NCI-H2196 (cell line): ENCODE results near the gene LPCAT2.

Experiments used
- DNase-seq: peaks from one replicate; lab custom pipeline; 2025; ENCODE audit not compliant: unreplicated experiment; lab: John Stamatoyannopoulos, UW

Gene LPCAT2, protein sequence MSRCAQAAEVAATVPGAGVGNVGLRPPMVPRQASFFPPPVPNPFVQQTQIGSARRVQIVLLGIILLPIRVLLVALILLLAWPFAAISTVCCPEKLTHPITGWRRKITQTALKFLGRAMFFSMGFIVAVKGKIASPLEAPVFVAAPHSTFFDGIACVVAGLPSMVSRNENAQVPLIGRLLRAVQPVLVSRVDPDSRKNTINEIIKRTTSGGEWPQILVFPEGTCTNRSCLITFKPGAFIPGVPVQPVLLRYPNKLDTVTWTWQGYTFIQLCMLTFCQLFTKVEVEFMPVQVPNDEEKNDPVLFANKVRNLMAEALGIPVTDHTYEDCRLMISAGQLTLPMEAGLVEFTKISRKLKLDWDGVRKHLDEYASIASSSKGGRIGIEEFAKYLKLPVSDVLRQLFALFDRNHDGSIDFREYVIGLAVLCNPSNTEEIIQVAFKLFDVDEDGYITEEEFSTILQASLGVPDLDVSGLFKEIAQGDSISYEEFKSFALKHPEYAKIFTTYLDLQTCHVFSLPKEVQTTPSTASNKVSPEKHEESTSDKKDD

DNA sequence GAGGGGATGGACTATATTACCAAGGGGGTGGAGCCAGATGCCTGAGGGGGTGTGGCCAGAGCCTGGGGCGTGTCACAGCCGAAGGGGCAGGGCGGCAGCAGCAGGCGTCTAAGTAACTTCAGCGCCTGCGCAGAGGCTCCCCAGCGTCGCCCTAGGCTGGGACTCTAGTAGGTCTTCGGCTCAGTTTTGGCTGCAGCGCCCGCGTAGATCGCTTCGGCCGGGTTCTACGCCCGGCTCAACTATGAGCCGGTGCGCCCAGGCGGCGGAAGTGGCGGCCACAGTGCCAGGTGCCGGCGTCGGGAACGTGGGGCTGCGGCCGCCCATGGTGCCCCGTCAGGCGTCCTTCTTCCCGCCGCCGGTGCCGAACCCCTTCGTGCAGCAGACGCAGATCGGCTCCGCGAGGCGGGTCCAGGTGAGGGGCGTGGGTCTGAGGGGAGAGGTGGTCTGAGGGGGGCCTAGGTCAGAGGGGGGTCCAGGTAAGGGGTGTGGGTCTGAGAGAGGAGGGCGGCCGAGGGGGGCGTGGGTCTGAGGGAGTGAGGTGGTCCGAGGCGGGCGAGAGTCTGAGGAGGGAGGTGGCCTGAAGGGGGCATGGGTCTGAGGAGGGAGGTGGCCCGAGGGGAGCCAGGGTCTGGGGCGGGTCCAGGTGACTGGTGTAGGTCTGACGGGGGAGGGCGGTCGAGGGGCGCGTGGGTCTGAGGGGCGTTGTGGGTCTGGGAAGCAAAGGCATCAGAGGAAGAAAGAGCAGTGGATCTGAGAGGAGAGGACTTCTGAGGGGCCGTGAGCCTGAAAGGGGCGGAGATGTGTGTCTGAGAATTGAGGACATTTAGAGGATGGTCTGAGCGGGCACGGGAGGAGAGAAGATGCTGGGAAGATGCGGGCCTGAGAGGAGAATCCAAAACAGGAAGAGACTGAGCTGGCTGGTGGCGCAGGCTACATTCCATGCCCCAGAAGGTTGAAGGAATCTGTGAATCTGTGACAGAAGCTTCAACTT, at the start of gene LPCAT2:
TSS of gene LPCAT2 (plus strand) at position 132 of the 991 bp plus-strand sequence. CDS start at position 242, 110 bp downstream.
- no peak for DNase-seq

DNA sequence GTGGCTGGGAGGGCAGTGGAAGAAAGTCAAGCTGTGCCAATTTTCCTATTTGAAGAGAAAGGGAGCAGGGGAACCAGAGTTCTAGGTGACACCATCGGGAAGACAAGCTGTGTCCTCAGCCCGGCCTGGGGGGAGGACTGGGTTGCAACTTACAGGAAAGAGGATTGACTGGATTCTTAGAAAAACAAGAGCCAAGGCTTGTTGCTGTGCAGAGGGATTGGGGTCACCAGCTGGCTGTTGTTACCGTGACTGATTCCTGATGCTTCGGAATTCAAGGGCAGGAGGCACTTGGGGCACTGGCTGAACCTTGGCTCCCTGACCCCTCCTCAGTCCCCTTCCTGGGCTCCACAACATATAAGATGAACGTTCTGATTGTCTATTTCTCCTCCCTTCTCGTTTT, 46.6 kb upstream of the LPCAT2 start:
- DNase-seq, result no peak

- DNase-seq, result no peak
Observed at GRCh38 chr16:55464375-55464774, 44.5 kb upstream of the LPCAT2 start.

GRCh38 chr16:55465077-55465896, 43.6 kb upstream of the LPCAT2 start:
- DNase-seq, result peak; percentile 59

DNA sequence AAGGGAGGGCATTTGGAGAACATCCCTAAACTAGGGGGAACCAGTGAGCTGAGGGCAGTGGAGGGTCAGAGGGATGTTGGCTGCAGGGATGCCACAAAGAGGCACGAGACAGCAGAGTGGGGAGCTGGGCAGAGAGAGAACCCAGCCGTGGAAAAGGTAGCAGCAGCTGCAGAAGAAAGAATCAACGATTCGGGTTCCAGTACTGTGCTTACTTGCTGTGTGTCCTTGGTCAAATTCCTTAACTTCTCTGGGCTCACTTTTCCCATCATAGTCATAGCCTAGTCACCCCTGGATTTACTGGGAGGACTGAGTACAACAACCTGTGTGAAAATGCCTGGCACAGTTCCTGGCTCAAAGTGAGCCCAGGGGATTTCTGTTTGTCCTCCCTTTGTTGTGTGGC, 42.7 kb upstream of the LPCAT2 start:
- DNase-seq, result no peak

- DNase-seq, result no peak
Observed at GRCh38 chr16:55467898-55468297, 41.0 kb upstream of the LPCAT2 start.

GRCh38 chr16:55468352-55468990, 40.4 kb upstream of the LPCAT2 start:
- DNase-seq, result no peak

DNA sequence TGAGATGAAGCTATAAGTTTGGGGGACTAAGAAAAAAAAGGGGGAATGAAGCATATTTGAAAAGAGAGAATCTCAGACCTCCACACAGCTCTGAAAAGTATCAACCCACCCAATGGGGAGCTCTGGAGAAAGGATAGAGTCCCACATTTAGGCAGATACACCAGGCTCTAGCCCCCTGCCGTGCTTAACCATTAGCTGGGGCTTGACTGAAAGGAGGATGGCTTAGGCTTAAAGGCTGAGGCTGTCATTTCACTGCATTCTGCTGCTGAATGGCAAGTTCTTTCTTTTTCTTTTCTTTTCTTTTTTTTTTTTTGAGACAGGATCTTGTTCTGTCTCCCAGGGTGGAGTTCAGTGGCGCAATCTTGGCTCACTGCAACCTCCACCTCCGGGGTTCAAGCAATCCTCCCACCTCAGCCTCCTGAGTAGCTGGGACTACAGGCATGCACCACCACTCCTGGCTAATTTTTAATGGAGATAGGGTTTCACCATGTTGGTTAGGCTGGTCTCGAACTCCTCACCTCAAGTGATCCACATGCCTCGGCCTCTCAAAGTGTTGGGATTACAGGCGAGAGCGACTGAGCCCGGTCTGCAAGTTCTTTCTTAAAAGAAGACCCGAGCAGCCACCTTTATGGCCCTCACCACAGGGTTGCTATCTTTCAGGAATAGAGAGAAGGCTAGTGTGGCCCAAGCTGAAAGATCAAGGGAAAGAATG, 38.9 kb upstream of the LPCAT2 start:
- no peak for DNase-seq

DNA sequence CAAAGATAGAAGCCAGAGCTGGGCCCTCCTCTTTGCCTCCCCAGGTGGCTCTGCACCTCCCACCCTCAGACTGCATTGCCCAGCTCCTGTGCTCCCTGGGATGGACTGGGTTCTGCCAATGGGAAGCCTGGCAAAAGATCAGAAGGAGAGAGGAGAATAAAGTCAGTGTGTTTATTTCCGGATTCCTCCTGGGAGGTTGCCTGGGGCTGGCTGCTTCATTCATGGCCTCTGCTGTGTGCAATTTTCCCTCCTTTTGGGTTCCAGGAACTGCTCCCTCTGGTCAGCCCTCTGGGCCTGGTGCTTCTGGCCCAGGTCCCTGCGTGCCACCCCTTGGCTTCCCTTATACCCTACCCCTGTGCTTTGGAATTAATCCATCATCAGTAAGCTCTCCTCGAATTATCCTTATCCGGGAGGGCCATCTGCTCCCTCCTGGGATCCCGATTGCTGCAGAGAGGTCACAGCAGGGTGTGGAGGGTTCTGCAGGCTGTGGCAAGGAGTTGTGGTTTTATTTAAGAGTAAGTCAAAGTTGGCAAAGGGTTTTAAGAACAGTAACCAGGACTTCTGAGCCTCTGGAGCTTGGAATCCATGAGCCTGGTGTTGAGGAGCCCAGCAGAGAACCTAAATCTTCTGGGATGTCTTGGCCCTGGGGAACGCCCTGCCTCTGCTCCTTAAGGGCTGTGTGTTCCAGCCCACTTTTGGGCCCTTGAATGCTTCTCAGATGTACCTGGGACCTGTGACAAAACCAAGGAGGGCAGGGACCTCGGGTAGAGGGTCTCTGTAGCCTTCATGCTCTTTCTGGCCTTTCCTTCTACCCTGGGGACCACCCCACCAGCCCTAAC, 38.1 kb upstream of the LPCAT2 start:
- DNase-seq, result no peak

DNA sequence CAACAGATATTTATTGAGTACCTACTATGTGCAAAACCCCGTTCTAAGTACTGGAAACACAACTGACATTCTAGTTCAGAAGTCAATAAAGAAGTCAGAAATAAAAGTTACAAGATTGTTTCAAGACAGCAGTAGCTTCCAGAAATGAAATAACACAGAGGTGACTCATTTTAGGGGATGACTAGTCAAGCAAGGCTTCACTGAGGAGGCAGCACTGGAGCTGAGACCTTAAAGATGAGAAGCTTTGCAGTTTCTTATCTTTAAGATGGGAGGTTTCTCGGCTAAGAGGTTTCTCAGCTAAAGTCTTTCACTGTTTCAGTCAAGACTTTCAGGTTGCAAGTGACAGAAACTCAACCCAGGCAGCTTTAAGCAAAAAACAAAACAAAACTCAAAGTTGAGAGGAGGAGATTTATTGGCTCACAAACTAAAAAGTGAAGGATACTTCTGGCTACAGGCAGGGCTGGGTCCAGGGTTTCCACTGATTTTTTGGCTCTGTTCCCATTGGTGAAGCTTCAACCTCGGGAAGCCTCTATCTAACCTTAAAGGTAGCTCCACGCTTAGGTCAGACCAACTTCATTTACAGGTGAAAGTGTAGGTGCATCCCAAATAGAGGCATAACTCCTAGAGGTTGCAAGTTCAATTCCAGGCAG, 37.3 kb upstream of the LPCAT2 start:
- DNase-seq, result no peak

- no peak for DNase-seq
Observed at GRCh38 chr16:55473587-55473986, 35.3 kb upstream of the LPCAT2 start.

DNA sequence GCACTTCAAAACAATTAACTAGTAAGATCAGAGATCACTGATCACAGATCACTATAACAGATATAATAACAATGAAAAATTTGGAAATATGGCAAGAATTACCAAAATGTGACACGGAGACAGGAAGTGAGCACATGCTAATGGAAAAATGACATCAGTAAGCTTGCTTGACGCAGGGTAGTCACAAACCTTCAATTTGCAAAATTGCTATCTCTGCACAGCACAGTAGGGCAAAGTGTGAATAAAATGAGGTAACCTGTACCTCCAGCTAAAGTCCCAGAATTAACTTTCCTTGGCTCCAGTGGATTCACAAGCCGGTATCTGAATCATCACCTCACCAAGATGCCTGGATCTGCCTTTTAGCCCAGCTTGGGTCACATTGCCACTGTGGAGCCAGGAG, 34.1 kb upstream of the LPCAT2 start:
- DNase-seq, result no peak

- DNase-seq, result no peak
Observed at GRCh38 chr16:55475919-55476318, 33.0 kb upstream of the LPCAT2 start.

DNA sequence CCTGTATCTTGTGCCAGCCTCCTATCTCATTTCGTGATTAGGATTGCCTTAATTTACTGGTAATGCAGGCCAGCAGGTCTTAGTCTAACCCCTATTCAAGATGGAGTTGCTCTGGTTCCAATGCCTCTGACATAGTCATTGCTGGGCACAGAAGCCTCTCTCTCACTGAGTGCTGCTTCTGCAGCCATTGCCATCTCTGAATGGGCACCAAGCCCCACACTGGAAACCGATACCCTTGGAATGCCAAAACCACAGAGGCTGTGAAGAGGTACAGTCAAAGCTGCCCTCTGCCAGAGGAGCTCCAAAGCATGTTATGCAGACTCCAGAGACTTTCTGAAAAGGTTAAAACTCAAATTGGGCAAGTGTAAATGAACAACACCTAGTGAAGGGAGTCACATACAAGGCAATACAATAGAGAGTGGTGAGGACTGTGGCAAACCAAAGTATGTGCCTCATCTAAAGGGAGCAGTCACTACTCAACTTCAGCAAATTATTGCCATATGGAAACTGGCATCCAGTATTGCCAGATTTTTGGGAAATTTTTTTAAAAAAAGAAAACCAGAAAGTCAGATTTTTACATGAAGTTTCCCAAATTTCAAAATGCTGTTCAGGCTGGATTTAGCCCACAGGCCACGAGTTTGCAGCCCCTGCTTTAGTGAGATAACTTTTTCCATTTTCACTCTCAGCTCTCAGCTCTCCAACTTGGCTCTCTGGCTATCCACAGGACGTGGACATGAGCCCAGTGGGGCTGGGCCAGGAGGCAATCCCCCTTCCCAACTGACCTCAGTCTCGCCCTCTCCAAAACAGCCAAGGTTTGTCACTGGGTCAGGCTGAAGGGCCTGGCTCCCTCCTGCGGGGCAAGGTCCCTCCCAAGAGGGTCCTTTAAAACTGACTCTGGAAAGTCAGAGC, 32.0 kb upstream of the LPCAT2 start:
- DNase-seq, result no peak

DNA sequence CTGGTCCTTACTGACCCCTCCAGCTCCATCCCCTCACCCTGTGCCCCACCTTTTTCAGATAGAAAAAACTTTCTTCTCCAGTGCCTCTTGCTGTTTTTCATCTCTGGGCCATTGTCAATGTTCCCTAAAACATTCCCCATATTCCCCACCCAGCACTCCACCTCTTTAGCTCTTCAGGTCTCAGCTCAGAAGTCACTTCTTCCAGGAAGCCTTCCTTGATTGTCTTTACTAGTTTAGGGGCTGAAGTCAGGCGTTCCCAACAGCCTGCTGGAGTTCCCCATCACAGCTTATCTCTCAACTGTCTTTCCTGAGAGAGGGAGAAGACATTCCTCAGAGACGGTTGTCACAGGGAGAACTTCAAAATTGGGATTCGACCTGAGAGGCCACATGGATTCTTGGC, 31.1 kb upstream of the LPCAT2 start:
- no peak for DNase-seq

DNA sequence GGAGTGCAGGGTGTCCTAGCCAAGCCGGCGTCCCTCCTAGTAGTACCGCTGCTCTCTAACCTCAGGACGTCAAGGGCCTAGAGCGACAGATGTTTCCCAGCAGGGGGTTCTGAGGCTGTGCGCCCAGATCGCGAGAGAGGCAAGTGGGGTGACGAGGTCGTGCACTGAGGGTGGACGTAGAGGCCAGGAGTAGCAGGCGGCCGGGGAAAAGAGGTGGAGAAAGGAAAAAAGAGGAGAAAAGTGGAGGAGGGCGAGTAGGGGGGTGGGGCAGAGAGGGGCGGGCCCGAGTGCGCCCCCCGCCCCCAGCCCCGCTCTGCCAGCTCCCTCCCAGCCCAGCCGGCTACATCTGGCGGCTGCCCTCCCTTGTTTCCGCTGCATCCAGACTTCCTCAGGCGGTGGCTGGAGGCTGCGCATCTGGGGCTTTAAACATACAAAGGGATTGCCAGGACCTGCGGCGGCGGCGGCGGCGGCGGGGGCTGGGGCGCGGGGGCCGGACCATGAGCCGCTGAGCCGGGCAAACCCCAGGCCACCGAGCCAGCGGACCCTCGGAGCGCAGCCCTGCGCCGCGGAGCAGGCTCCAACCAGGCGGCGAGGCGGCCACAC, 29.9 kb upstream of the LPCAT2 start, which contains the start of gene MMP2:
TSS of gene MMP2 (plus strand) at position 372 of the 603 bp plus-strand sequence. CDS start 282 bp downstream, outside the sequence.
- DNase-seq, result no peak
